ENCODE measurements around the gene ITGA11. TPM values are rescaled to one million over a fixed set of nuclear protein-coding genes. Genes with fewer than 3 reads are reported as not detected.

ITGA11 gene
- total RNA-seq, 5 donors from 2014 or later (not counting 1 experiment from before 2014, with no cell fraction given), result 0.07 to 0.95 (median 0.18) TPM; not detected in 2

DNA sequence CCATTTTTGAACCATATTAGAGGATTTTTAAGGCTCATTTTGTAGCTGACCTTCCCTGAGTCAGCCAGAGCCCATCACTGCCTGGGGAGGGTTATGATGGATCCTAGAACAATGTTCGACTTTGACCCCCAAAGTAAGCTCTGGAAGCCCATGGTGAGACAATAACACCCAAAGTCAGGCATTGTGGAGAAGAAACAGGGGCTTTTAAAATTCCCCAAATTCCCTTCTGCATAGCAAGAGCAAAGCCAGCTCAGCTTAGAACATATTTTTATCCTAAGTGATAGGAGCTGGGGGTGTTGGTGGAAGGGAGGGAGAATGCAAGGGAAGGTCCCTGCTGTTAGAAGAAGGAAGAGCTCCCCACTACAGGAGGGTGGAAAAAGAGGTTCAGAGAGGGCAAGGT, 4.0 kb downstream of the ITGA11 start:
- no peaks in the 10 kb centered on the region for H3K36me3 ChIP-seq (ENCODE audit: control insufficient read depth in 2 of 2, extremely low read depth in 1 of 2, insufficient read depth in 1 of 2, low read length in 1 of 2)
- no peaks in the 10 kb centered on the region for H3K36me3 Mint-ChIP-seq
- ATAC-seq (replicated peaks in 1 of 4) (no peak), DNase-seq (no peak)
- H3K27ac Mint-ChIP-seq, result no peak overlapping the region
- peaks cover 4 to 45% of the 10 kb centered on the region in 2 experiments for H3K27me3 ChIP-seq (replicated peaks in 1 of 2; ENCODE audit: control insufficient read depth in 2 of 2, extremely low read depth in 1 of 2, insufficient read depth in 2 of 2, low read length in 1 of 2)
- ChIA-PET CTCF (no interaction called here), POLR2A (no interaction called here)
- no peaks in the 10 kb centered on the region for H3K9me3 ChIP-seq
- H3K4me1 ChIP-seq (ENCODE audit: control insufficient read depth in 1 of 2, extremely low read depth in 1 of 2, insufficient read depth in 2 of 2, low read length in 2 of 2), result peaks cover 0 to 3% of the 10 kb centered on the region in 2 experiments
- H3K4me3 ChIP-seq (ENCODE audit: control insufficient read depth in 1 of 2, extremely low read depth in 1 of 2, low read length in 1 of 2), result no peak overlapping the region
- no peak overlapping the region for H3K4me3 Mint-ChIP-seq
- H3K9me3 Mint-ChIP-seq, result no peaks in the 10 kb centered on the region
- no CpG with 5 or more reads among the region's 1 CpG for WGBS (ENCODE audit: insufficient coverage)
- peaks cover 4 to 7% (median 5%) of the 10 kb centered on the region in 3 donors for H3K4me1 Mint-ChIP-seq
- H3K27ac ChIP-seq (ENCODE audit: low read length), result no peak overlapping the region
- H3K27me3 Mint-ChIP-seq, result peaks cover 32 to 37% of the 10 kb centered on the region in 2 donors

DNA sequence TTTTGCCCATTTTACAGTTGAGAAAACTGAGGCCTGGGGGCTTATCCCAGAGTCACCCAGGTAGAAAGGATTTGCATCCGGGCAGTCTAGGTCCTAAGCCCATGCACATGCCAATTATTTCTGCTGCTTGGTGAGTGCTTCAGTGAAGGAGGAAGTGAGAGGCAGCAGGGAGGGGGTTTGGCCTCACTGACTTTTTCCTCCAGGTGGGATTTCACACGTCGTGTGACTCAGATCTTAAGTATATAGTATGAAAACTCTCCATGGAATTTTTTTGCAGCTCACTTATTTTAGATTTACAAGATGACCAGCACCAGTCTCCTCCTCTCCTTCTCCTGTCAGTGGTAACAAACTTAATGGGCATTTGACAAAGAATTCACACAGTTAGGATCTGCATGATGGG, 4.6 kb downstream of the ITGA11 start:
- peaks cover 1 to 2% (median 1%) of the 10 kb centered on the region in 3 donors for H3K4me1 Mint-ChIP-seq
- H3K9me3 Mint-ChIP-seq, result no peaks in the 10 kb centered on the region
- H3K27ac Mint-ChIP-seq, result no peak overlapping the region
- Histone ChIP-seq H3K4me3 (ENCODE audit: control insufficient read depth in 1 of 2, extremely low read depth in 1 of 2, low read length in 1 of 2) (no peak overlapping the region), H3K4me1 (ENCODE audit: control insufficient read depth in 1 of 2, extremely low read depth in 1 of 2, insufficient read depth in 2 of 2, low read length in 2 of 2) (peaks cover 0 to 3% of the 10 kb centered on the region in 2 experiments), H3K9me3 (no peaks in the 10 kb centered on the region), H3K27me3 (replicated peaks in 1 of 2; ENCODE audit: control insufficient read depth in 2 of 2, extremely low read depth in 1 of 2, insufficient read depth in 2 of 2, low read length in 1 of 2) (peaks cover under 1 to 39% of the 10 kb centered on the region in 2 experiments), H3K36me3 (ENCODE audit: control insufficient read depth in 2 of 2, extremely low read depth in 1 of 2, insufficient read depth in 1 of 2, low read length in 1 of 2) (no peaks in the 10 kb centered on the region), H3K27ac (ENCODE audit: low read length) (no peak overlapping the region)
- peaks cover 26 to 31% of the 10 kb centered on the region in 2 donors for H3K27me3 Mint-ChIP-seq
- POLR2A ChIA-PET, result no interaction called here
- CTCF ChIA-PET, result no interaction called here
- no peak for ATAC-seq (replicated peaks in 1 of 4)
- no peak overlapping the region for H3K4me3 Mint-ChIP-seq
- DNase-seq, result no peak
- WGBS (ENCODE audit: insufficient coverage), result 50% methylated on average over 1 of the region's 3 CpGs
- H3K36me3 Mint-ChIP-seq, result no peaks in the 10 kb centered on the region

DNA sequence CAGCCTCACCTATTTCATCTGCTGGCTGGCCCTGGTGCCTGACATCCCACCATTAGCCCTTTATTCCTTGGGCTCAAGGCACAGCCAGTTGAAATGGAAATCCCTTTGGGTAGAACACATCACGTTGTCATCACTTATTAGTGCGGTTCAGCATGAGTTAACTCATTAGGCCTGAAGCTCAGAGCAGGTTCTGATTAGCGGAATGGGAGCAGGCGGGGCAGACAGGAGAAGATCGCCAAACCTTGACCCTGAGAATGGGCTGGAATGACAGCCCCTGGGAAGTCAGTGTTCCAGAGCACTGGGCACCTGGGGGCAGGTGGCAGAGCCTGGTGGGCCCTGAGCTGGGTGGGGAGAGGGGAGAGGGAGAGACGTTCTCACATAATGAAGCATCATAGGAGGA, 5.8 kb downstream of the ITGA11 start:
- Mint-ChIP-seq H3K36me3 (no peaks in the 10 kb centered on the region), H3K4me3 (no peak overlapping the region), H3K9me3 (no peaks in the 10 kb centered on the region), H3K27me3 (peaks cover 24 to 31% of the 10 kb centered on the region in 2 donors), H3K4me1 (no peaks in the 10 kb centered on the region), H3K27ac (no peak overlapping the region)
- ChIA-PET CTCF (no interaction called here), POLR2A (no interaction called here)
- ATAC-seq (replicated peaks in 1 of 4) (no peak), DNase-seq (no peak)
- WGBS (ENCODE audit: insufficient coverage), result 94% methylated on average over 5 of the region's 6 CpGs
- H3K27me3 ChIP-seq (replicated peaks in 1 of 2; ENCODE audit: control insufficient read depth in 2 of 2, extremely low read depth in 1 of 2, insufficient read depth in 2 of 2, low read length in 1 of 2), result peaks cover 0 to 31% of the 10 kb centered on the region in 2 experiments
- no peak overlapping the region for H3K4me3 ChIP-seq (ENCODE audit: control insufficient read depth in 1 of 2, extremely low read depth in 1 of 2, low read length in 1 of 2)
- no peaks in the 10 kb centered on the region for H3K36me3 ChIP-seq (ENCODE audit: control insufficient read depth in 2 of 2, extremely low read depth in 1 of 2, insufficient read depth in 1 of 2, low read length in 1 of 2)
- no peak overlapping the region for H3K27ac ChIP-seq (ENCODE audit: low read length)
- no peaks in the 10 kb centered on the region for H3K9me3 ChIP-seq
- no peaks in the 10 kb centered on the region for H3K4me1 ChIP-seq (ENCODE audit: control insufficient read depth in 1 of 2, extremely low read depth in 1 of 2, insufficient read depth in 2 of 2, low read length in 2 of 2)

DNA sequence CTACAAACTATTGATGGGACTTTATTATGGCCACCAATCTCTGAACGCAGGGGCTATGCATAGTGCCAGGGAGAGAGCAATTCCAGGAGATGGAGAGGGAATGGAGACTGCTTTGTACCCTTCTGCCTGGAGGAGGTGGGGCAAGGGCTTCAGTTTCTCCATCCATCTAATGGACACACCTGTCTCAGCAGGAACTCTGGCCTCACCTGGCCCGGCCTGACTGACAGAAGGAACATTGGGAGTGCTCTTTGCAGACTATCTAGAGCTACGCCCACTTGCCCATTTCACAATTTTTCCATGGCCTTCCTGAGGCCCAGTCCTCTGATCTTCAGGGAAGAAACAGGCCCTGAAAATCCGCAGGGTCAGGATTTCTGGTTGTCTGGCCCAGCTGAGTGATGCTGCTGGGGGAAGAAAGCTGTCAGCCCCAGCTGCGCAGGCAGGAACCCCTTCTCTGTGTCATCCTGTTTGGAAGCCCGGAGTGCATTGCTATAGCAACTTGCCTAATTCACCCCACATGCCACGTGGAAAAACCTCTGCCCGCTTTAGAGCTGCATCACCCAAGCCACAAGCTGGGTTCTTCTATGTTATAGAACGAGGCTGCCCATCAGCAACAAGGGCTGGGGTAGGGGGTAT, 6.4 kb downstream of the ITGA11 start:
- Histone ChIP-seq H3K27ac (ENCODE audit: low read length) (no peak overlapping the region), H3K27me3 (replicated peaks in 1 of 2; ENCODE audit: control insufficient read depth in 2 of 2, extremely low read depth in 1 of 2, insufficient read depth in 2 of 2, low read length in 1 of 2) (peaks cover 0 to 26% of the 10 kb centered on the region in 2 experiments), H3K9me3 (no peaks in the 10 kb centered on the region), H3K36me3 (ENCODE audit: control insufficient read depth in 2 of 2, extremely low read depth in 1 of 2, insufficient read depth in 1 of 2, low read length in 1 of 2) (no peaks in the 10 kb centered on the region), H3K4me3 (ENCODE audit: control insufficient read depth in 1 of 2, extremely low read depth in 1 of 2, low read length in 1 of 2) (no peak overlapping the region), H3K4me1 (ENCODE audit: control insufficient read depth in 1 of 2, extremely low read depth in 1 of 2, insufficient read depth in 2 of 2, low read length in 2 of 2) (no peaks in the 10 kb centered on the region)
- Mint-ChIP-seq H3K27ac (no peak overlapping the region), H3K4me3 (no peak overlapping the region), H3K27me3 (peaks cover 22 to 29% of the 10 kb centered on the region in 2 donors), H3K36me3 (no peaks in the 10 kb centered on the region), H3K9me3 (no peaks in the 10 kb centered on the region), H3K4me1 (no peaks in the 10 kb centered on the region)
- ATAC-seq (replicated peaks in 1 of 4) (no peak), DNase-seq (no peak)
- CTCF ChIA-PET, result no interaction called here
- WGBS (ENCODE audit: insufficient coverage), result 38% methylated on average over 2 of the region's 9 CpGs
- POLR2A ChIA-PET, result no interaction called here

DNA sequence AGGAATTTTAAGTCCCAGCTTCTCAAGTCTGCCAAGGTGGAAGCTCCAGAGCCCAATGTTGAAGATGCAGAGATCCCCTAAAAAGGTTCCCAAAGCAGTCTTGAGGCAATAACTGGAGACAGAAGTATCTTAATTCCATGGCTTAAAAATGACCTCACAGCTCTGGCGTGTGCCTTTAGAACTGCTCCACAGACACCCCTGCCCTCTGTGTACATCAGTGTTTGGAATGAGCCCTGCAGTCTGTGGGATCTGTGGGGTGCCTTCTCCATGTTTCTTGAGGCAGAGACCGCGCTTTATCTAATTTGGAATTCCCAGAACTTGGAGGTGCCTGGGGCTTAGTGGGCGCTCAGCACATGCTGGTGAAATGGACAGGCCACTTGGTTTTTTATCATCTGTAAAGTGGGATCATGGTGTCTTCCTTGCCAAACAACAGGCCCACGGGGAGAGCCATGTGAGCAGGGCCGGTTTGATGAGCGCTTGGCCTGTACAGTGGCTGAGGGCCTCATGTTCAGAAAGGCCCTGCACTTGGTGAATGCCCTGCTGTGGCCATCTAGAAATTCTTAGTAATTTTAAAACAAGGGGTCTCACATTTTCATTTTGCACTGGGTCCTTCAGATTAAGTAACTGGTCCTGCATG, 7.1 kb downstream of the ITGA11 start:
- ChIA-PET CTCF (no interaction called here), POLR2A (no interaction called here)
- ATAC-seq (replicated peaks in 1 of 4) (no peak), DNase-seq (no peak)
- Histone ChIP-seq H3K27me3 (replicated peaks in 1 of 2; ENCODE audit: control insufficient read depth in 2 of 2, extremely low read depth in 1 of 2, insufficient read depth in 2 of 2, low read length in 1 of 2) (peaks cover 0 to 21% of the 10 kb centered on the region in 2 experiments), H3K4me3 (ENCODE audit: control insufficient read depth in 1 of 2, extremely low read depth in 1 of 2, low read length in 1 of 2) (no peak overlapping the region), H3K36me3 (ENCODE audit: control insufficient read depth in 2 of 2, extremely low read depth in 1 of 2, insufficient read depth in 1 of 2, low read length in 1 of 2) (no peaks in the 10 kb centered on the region), H3K27ac (ENCODE audit: low read length) (no peak overlapping the region), H3K4me1 (ENCODE audit: control insufficient read depth in 1 of 2, extremely low read depth in 1 of 2, insufficient read depth in 2 of 2, low read length in 2 of 2) (no peaks in the 10 kb centered on the region), H3K9me3 (no peaks in the 10 kb centered on the region)
- no peaks in the 10 kb centered on the region for H3K9me3 Mint-ChIP-seq
- peaks cover 15 to 22% of the 10 kb centered on the region in 2 donors for H3K27me3 Mint-ChIP-seq
- H3K4me1 Mint-ChIP-seq, result no peaks in the 10 kb centered on the region
- 87% methylated on average over 3 of the region's 7 CpGs for WGBS (ENCODE audit: insufficient coverage)
- H3K36me3 Mint-ChIP-seq, result no peaks in the 10 kb centered on the region
- no peak overlapping the region for H3K4me3 Mint-ChIP-seq
- no peak overlapping the region for H3K27ac Mint-ChIP-seq

DNA sequence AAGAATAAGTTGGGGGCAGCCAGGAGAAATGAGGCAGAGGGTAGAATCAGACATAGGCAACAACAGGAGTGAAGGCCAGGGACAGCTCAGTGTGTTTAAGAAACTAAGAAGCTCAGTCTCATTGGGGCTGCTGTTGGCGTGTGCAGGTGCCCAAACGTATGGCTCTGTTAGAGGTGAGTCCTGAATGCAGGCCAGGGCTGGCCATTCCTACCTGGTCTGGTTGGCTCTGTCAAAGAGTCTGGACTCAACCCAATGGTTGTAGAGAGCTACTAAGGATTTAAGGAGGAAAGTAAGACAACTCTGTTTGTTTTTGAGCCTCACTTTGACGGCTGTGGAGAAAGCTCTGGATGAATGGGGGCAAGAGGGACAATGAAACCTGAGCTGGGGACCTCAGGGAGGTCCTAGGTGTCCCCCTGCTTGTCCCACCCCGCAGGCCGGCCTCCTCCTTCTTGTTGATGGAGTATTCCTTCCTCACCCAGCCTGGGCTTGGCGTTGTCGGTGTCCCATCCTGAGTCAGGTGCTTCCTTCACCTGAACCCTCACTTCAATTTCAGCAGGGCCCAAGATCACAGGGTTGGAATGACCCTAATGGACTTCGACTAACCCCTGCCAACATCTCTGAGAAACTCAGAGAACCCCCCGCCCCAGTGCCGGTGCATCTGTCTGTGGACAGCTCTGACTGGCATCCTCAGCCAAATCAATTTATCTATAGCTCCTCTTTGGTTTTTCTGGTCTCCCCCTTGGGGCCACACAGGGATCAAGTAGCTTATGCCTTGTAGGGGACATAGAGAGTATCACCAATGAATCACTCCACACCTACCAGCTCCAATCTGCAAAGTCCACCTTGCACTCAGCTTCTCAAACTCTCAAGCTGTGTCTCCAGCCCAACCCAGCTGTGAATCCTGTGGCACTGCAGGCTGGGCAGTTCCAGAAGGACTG, 8.3 kb downstream of the ITGA11 start:
- POLR2A ChIA-PET, result no interaction called here
- Mint-ChIP-seq H3K27ac (no peak overlapping the region), H3K9me3 (no peaks in the 10 kb centered on the region), H3K4me3 (no peak overlapping the region), H3K4me1 (no peaks in the 10 kb centered on the region), H3K27me3 (peaks cover 11 to 15% of the 10 kb centered on the region in 2 donors), H3K36me3 (no peaks in the 10 kb centered on the region)
- no peaks in the 10 kb centered on the region for H3K36me3 ChIP-seq (ENCODE audit: control insufficient read depth in 2 of 2, extremely low read depth in 1 of 2, insufficient read depth in 1 of 2, low read length in 1 of 2)
- peaks cover 0 to 18% of the 10 kb centered on the region in 2 experiments for H3K27me3 ChIP-seq (replicated peaks in 1 of 2; ENCODE audit: control insufficient read depth in 2 of 2, extremely low read depth in 1 of 2, insufficient read depth in 2 of 2, low read length in 1 of 2)
- CTCF ChIA-PET, result no interaction called here
- no peaks in the 10 kb centered on the region for H3K9me3 ChIP-seq
- H3K4me3 ChIP-seq (ENCODE audit: control insufficient read depth in 1 of 2, extremely low read depth in 1 of 2, low read length in 1 of 2), result no peak overlapping the region
- ATAC-seq (replicated peaks in 1 of 4) (no peak), DNase-seq (no peak)
- H3K27ac ChIP-seq (ENCODE audit: low read length), result no peak overlapping the region
- no peaks in the 10 kb centered on the region for H3K4me1 ChIP-seq (ENCODE audit: control insufficient read depth in 1 of 2, extremely low read depth in 1 of 2, insufficient read depth in 2 of 2, low read length in 2 of 2)
- 83% methylated on average over 8 of the region's 10 CpGs for WGBS (ENCODE audit: insufficient coverage)
